SK-N-SH (cell line): ENCODE data around the gene DMD. TPM values are rescaled to one million over a fixed set of nuclear protein-coding genes. Genes with fewer than 3 reads are reported as not detected.

ENCODE experiments used
- CTCF ChIA-PET: fragments of 300-600, 350-600 bp; formaldehyde crosslinking; extraction: SDS; loops from one replicate; lab custom pipeline; 2021; lab: Yijun Ruan, JAX
- POLR2A ChIA-PET: fragments of 350-600 bp; sonication (Branson Sonifier 250); formaldehyde crosslinking; extraction: SDS; loops from one replicate; lab custom pipeline; 2020; ENCODE audit warnings: antibody characterized with exemption, inconsistent platforms; lab: Yijun Ruan, JAX
- DNase-seq: peaks from one replicate; pipeline ENCODE4 v3.0.0; 2012
- H2AFZ ChIP-seq: fragments of 200-600 bp; sonication (generic); 2 replicates; pipeline ENCODE4 v1.8.1; 2016; ENCODE audit warnings: antibody characterized with exemption, mild to moderate bottlenecking, low read depth
- H3F3A ChIP-seq: fragments of 200-600 bp; sonication (generic); replicated peaks from 2 replicates; pipeline ENCODE3; 2016; ENCODE audit warnings: antibody characterized with exemption, mild to moderate bottlenecking; ENCODE audit not compliant: insufficient read depth
- H3K27ac ChIP-seq, 2 experiments: fragments of 200-500 bp in 1 of 2; fragments of 200-600 bp in 1 of 2; sonication (Bioruptor generic) in 1 of 2; sonication (generic), shearing (Covaris generic) in 1 of 2; 2 replicates each; pipeline versions ENCODE4 v1.5.1 to v1.6.1; 2014 to 2016; ENCODE audit warnings: low read depth in 2 of 2, inconsistent platforms in 1 of 2, low read length in 1 of 2, mild to moderate bottlenecking in 1 of 2, mixed read lengths in 1 of 2
- H3K27me3 ChIP-seq: fragments of 200-600 bp; sonication (generic), shearing (Covaris generic); 2 replicates; pipeline ENCODE4 v1.6.1; 2016; ENCODE audit warnings: mixed run types; ENCODE audit not compliant: insufficient read depth
- H3K36me3 ChIP-seq, 2 experiments: fragments of 200-500 bp in 1 of 2; fragments of 200-600 bp in 1 of 2; sonication (Bioruptor generic) in 1 of 2; sonication (generic) in 1 of 2; replicated peaks in 1 of 2; 2 replicates each; pipeline versions ENCODE3 to v1.5.1; 2014 to 2016; ENCODE audit warnings: low read length in 1 of 2, mild to moderate bottlenecking in 1 of 2; ENCODE audit not compliant: insufficient read depth in 2 of 2, control insufficient read depth in 1 of 2
- H3K4me1 ChIP-seq, 2 experiments: fragments of 200-500 bp in 1 of 2; fragments of 200-600 bp in 1 of 2; sonication (Bioruptor generic) in 1 of 2; sonication (generic), shearing (Covaris generic) in 1 of 2; 2 replicates each; pipeline versions ENCODE4 v1.5.1 to v1.6.1; 2014 to 2016; ENCODE audit warnings: low read depth in 1 of 2, low read length in 1 of 2, mixed run types in 1 of 2; ENCODE audit not compliant: insufficient read depth in 2 of 2, control insufficient read depth in 1 of 2
- H3K4me2 ChIP-seq: fragments of 200-600 bp; sonication (generic), shearing (Covaris generic); 2 replicates; pipeline ENCODE4 v1.6.1; 2017; ENCODE audit warnings: mixed run types
- H3K4me3 ChIP-seq, 2 experiments: fragments of 200-500 bp in 1 of 2; fragments of 200-600 bp in 1 of 2; sonication (Bioruptor generic) in 1 of 2; sonication (generic), shearing (Covaris generic) in 1 of 2; 2 replicates each; pipeline versions ENCODE4 v1.5.1 to v1.8.1; 2014 to 2016; ENCODE audit warnings: low read depth in 2 of 2, inconsistent platforms in 1 of 2, low read length in 1 of 2, mild to moderate bottlenecking in 1 of 2, mixed read lengths in 1 of 2, moderate library complexity in 1 of 2
- H3K79me2 ChIP-seq: fragments of 200-600 bp; sonication (generic); 2 replicates; pipeline ENCODE4 v1.8.1; 2017; ENCODE audit warnings: mild to moderate bottlenecking; ENCODE audit not compliant: insufficient read depth
- H3K9ac ChIP-seq: fragments of 200-600 bp; sonication (generic); 2 replicates; pipeline ENCODE4 v1.6.1; 2017; ENCODE audit warnings: mixed run types
- H3K9me2 ChIP-seq: fragments of 200-600 bp; sonication (generic); 2 replicates; pipeline ENCODE4 v1.6.1; 2017; ENCODE audit warnings: mixed run types
- H3K9me3 ChIP-seq: fragments of 200-600 bp; sonication (generic); 2 replicates; pipeline ENCODE4 v1.6.1; 2017; ENCODE audit warnings: mixed run types, mild to moderate bottlenecking, moderate library complexity
- H4K20me1 ChIP-seq: fragments of 200-600 bp; sonication (generic); 2 replicates; pipeline ENCODE4 v1.6.1; 2017; ENCODE audit warnings: mild to moderate bottlenecking, mixed run types; ENCODE audit not compliant: insufficient read depth
- CHD2 ChIP-seq: fragments of 150-350 bp; IDR thresholded peaks from 2 replicates; pipeline ENCODE4 v1.6.1; 2018; ENCODE audit warnings: low read length; ENCODE audit not compliant: partially characterized antibody
- CTCF ChIP-seq: fragments of 200-600 bp; sonication (generic); IDR thresholded peaks from 2 replicates; pipeline ENCODE4 v1.6.1; 2017; ENCODE audit warnings: antibody characterized with exemption, mild to moderate bottlenecking, moderate library complexity
- FOSL2 ChIP-seq: IDR thresholded peaks from 2 replicates; pipeline ENCODE4 v1.4.0; 2012; ENCODE audit warnings: low read depth, mild to moderate bottlenecking, moderate library complexity, borderline replicate concordance
- FOXJ3 ChIP-seq: sonication (generic); formaldehyde crosslinking; IDR thresholded peaks from 2 replicates; pipeline ENCODE4 v1.5.1; 2020; ENCODE audit warnings: mild to moderate bottlenecking, missing genetic modification reagents
- FOXM1 ChIP-seq: IDR thresholded peaks from 2 replicates; pipeline ENCODE4 v1.4.0; 2012; ENCODE audit warnings: low read depth, mild to moderate bottlenecking
- GABPA ChIP-seq: IDR thresholded peaks from 2 replicates; pipeline ENCODE4 v1.4.0; 2012; ENCODE audit warnings: low read depth, mild to moderate bottlenecking
- GATA2 ChIP-seq: sonication (generic); formaldehyde crosslinking; IDR thresholded peaks from 2 replicates; pipeline ENCODE4 v1.5.0; 2020; ENCODE audit warnings: mild to moderate bottlenecking, missing genetic modification reagents
- JUND ChIP-seq: IDR thresholded peaks from 2 replicates; pipeline ENCODE4 v1.4.0; 2012
- MXI1 ChIP-seq: IDR thresholded peaks from 2 replicates; pipeline ENCODE4 v1.6.1; 2012; ENCODE audit warnings: mild to moderate bottlenecking, low read depth, low read length, improper control_type of control experiment
- NFIC ChIP-seq: IDR thresholded peaks from 2 replicates; pipeline ENCODE4 v1.4.0; 2012; ENCODE audit warnings: borderline replicate concordance
- NRF1 ChIP-seq: IDR thresholded peaks from 2 replicates; pipeline ENCODE4 v1.6.1; 2012; ENCODE audit warnings: low read depth, mild to moderate bottlenecking, low read length
- RAD21 ChIP-seq: IDR thresholded peaks from 2 replicates; pipeline ENCODE4 v1.6.1; 2012; ENCODE audit warnings: mild to moderate bottlenecking, low read length
- RCOR1 ChIP-seq: fragments of 150-350 bp; IDR thresholded peaks from 2 replicates; pipeline ENCODE4 v1.6.1; 2017; ENCODE audit warnings: antibody characterized with exemption, low read length
- RFX5 ChIP-seq: IDR thresholded peaks from 2 replicates; pipeline ENCODE4 v1.6.1; 2012; ENCODE audit warnings: mild to moderate bottlenecking, improper control_type of control experiment, low read length
- RXRA ChIP-seq: IDR thresholded peaks from 2 replicates; pipeline ENCODE4 v1.4.0; 2012; ENCODE audit warnings: low read depth, mild to moderate bottlenecking, borderline replicate concordance
- SIN3A ChIP-seq: IDR thresholded peaks from 2 replicates; pipeline ENCODE4 v1.6.1; 2012; ENCODE audit warnings: low read depth, mild to moderate bottlenecking, low read length, moderate library complexity, borderline replicate concordance
- SMC3 ChIP-seq: IDR thresholded peaks from 2 replicates; pipeline ENCODE4 v1.6.1; 2012; ENCODE audit warnings: low read depth, low read length, improper control_type of control experiment
- TEAD4 ChIP-seq: IDR thresholded peaks from 2 replicates; pipeline ENCODE4 v1.4.0; 2012; ENCODE audit warnings: mild to moderate bottlenecking, borderline replicate concordance; ENCODE audit not compliant: insufficient read depth
- WGBS: methylation state at CpG from one replicate; pipeline ENCODE4 v1.1.6; 2017; ENCODE audit warnings: low lambda C conversion rate; 5-methylcytosine and 5-hydroxymethylcytosine counted together
- polyA plus RNA-seq, 3 experiments: library from polyadenylated mRNA; depleted of rRNA; stranded (reverse); fragments of >200 nt; gene quantifications; 2 replicates each; pipeline ENCODE4 v1.2.3, GENCODE V29; 2012
- TF ChIP-seq, protein P1 (sequence below): IDR thresholded peaks from 2 replicates; pipeline ENCODE4 v1.4.0; 2012; ENCODE audit warnings: low read depth
- TF ChIP-seq, protein P2 (sequence below): IDR thresholded peaks from 2 replicates; pipeline ENCODE4; 2012
- TF ChIP-seq, protein P3 (sequence below): fragments of 150-350 bp; IDR thresholded peaks from 2 replicates; pipeline ENCODE4 v1.6.1; 2016; ENCODE audit warnings: mild to moderate bottlenecking, low read depth, low read length

The DMD gene
- polyA plus RNA-seq, 1 of the 3 experiments (the other 2 are of a cell fraction), result 3.9 TPM

DNA sequence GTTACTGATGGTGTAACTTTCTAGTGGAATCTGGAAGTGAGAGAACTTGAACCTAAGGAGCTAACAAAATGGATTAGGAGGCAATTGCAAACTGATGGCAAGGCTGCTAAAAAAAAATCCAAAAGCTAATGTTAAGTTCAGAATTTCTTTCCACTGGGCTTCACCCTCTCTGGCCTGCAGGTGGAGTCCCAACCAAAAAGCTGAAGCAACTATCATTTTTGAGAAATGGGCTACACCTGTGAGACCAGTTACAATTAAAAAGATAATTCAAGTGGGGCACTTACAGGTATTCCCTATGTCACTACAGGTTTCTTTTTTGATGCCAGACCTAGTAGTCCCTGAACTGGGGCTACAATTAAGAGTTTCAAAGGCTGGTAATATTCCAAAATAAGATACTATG, 1997.4 kb downstream of the DMD start:
- Histone ChIP-seq H3K79me2 (no peaks in the 10 kb centered on the region), H4K20me1 (no peaks in the 10 kb centered on the region), H3F3A (no peaks in the 10 kb centered on the region), H3K4me2 (no peak overlapping the region), H3K9me2 (no peaks in the 10 kb centered on the region), H3K4me1 (no peaks in the 10 kb centered on the region), H3K27me3 (no peaks in the 10 kb centered on the region), H3K27ac (no peak overlapping the region), H3K4me3 (no peak overlapping the region), H2AFZ (no peak overlapping the region), H3K9me3 (no peaks in the 10 kb centered on the region), H3K36me3 (no peaks in the 10 kb centered on the region), H3K9ac (no peak overlapping the region)
- peak; percentile 48 for TF ChIP-seq SMC3
- no peak for TF ChIP-seq FOSL2
- TF ChIP-seq GATA2 (CRISPR knock-in tag), result no peak
- TF ChIP-seq NRF1, result no peak
- TF ChIP-seq FOXM1, result no peak
- peak; percentile 67 for TF ChIP-seq RAD21
- no peak for TF ChIP-seq NFIC
- no peak for TF ChIP-seq RFX5
- TF ChIP-seq CTCF, result peak; percentile 62
- no peak for TF ChIP-seq FOXJ3 (CRISPR knock-in tag)
- ChIA-PET CTCF (interaction anchor here (0.6 to 2.1 kb wide), 17 partner anchors 9 to 452 kb away, joined by 3 to 17 read pairs (median 5); no protein-coding TSS in a partner anchor), POLR2A (no interaction called here)
- DNase-seq, result peak; percentile 22

- Histone ChIP-seq H3F3A (peaks cover 3% of the 10 kb centered on the region), H4K20me1 (no peaks in the 10 kb centered on the region), H3K4me1 (no peaks in the 10 kb centered on the region), H3K9me3 (no peaks in the 10 kb centered on the region), H3K27me3 (no peaks in the 10 kb centered on the region), H3K9ac (no peak overlapping the region), H3K4me3 (no peak overlapping the region), H3K9me2 (no peaks in the 10 kb centered on the region), H3K36me3 (peaks cover 0 to 3% of the 10 kb centered on the region in 2 experiments), H3K27ac (no peak overlapping the region), H3K79me2 (no peaks in the 10 kb centered on the region), H3K4me2 (no peak overlapping the region), H2AFZ (no peak overlapping the region)
- DNase-seq, result no peak
- 44% methylated on average over 5 of the region's 6 CpGs for WGBS
- TF ChIP-seq FOXM1 (no peak), CHD2 (no peak), JUND (no peak), SIN3A (no peak), TEAD4 (no peak), GABPA (no peak), MXI1 (no peak), RCOR1 (no peak), GATA2 (CRISPR knock-in tag) (no peak), FOSL2 (no peak), CTCF (no peak), RXRA (no peak), NRF1 (no peak)
- TF ChIP-seq, protein P1, sequence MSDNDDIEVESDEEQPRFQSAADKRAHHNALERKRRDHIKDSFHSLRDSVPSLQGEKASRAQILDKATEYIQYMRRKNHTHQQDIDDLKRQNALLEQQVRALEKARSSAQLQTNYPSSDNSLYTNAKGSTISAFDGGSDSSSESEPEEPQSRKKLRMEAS, result no peak
- TF ChIP-seq, protein P2, sequence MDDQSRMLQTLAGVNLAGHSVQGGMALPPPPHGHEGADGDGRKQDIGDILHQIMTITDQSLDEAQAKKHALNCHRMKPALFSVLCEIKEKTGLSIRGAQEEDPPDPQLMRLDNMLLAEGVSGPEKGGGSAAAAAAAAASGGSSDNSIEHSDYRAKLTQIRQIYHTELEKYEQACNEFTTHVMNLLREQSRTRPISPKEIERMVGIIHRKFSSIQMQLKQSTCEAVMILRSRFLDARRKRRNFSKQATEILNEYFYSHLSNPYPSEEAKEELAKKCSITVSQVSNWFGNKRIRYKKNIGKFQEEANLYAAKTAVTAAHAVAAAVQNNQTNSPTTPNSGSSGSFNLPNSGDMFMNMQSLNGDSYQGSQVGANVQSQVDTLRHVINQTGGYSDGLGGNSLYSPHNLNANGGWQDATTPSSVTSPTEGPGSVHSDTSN, result no peak
- TF ChIP-seq, protein P3, sequence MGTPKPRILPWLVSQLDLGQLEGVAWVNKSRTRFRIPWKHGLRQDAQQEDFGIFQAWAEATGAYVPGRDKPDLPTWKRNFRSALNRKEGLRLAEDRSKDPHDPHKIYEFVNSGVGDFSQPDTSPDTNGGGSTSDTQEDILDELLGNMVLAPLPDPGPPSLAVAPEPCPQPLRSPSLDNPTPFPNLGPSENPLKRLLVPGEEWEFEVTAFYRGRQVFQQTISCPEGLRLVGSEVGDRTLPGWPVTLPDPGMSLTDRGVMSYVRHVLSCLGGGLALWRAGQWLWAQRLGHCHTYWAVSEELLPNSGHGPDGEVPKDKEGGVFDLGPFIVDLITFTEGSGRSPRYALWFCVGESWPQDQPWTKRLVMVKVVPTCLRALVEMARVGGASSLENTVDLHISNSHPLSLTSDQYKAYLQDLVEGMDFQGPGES, result no peak
- ChIA-PET POLR2A (no interaction called here), CTCF (interaction anchor here (0.6 to 2.1 kb wide), 16 partner anchors 8 to 453 kb away, joined by 3 to 17 read pairs (median 5); no protein-coding TSS in a partner anchor)
These were observed 1998.2 kb downstream of the DMD start for GRCh38 chrX:31212856-31213748.
